GM13976 (cell line): ENCODE results near the gene CAPRIN2.

Experiments
- DNase-seq: peaks from one replicate; pipeline ENCODE4 v3.0.0; 2012; ENCODE audit warnings: low spot score
- in situ Hi-C: fragments of 300-500 bp; cut with MboI; formaldehyde crosslinking; loops from one replicate; pipeline ENCODE4 v1.12.0; 2022; ENCODE audit warnings: low sequenced_read_pairs, mixed read lengths, inconsistent platforms; ENCODE audit not compliant: unreplicated experiment
- TF ChIP-seq, protein P1 (sequence below): IDR thresholded peaks from 2 replicates; pipeline ENCODE4 v1.5.1; 2012; ENCODE audit warnings: borderline replicate concordance, mild to moderate bottlenecking; ENCODE audit not compliant: insufficient read depth; ENCODE audit errors: extremely low read depth, missing control alignments, control extremely low read depth

Gene CAPRIN2

GRCh38 chr12:30784508-30784907 is 29.8 kb upstream of the CAPRIN2 start:
- TF ChIP-seq, protein P1, sequence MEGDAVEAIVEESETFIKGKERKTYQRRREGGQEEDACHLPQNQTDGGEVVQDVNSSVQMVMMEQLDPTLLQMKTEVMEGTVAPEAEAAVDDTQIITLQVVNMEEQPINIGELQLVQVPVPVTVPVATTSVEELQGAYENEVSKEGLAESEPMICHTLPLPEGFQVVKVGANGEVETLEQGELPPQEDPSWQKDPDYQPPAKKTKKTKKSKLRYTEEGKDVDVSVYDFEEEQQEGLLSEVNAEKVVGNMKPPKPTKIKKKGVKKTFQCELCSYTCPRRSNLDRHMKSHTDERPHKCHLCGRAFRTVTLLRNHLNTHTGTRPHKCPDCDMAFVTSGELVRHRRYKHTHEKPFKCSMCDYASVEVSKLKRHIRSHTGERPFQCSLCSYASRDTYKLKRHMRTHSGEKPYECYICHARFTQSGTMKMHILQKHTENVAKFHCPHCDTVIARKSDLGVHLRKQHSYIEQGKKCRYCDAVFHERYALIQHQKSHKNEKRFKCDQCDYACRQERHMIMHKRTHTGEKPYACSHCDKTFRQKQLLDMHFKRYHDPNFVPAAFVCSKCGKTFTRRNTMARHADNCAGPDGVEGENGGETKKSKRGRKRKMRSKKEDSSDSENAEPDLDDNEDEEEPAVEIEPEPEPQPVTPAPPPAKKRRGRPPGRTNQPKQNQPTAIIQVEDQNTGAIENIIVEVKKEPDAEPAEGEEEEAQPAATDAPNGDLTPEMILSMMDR = no peak
- DNase-seq = no peak
- in situ Hi-C loops = no loop called here

- in situ Hi-C loops = no loop called here
- no peak for DNase-seq
- TF ChIP-seq, protein P1 = no peak
Observed at GRCh38 chr12:30783946-30784345, 29.2 kb upstream of the CAPRIN2 start.

DNA sequence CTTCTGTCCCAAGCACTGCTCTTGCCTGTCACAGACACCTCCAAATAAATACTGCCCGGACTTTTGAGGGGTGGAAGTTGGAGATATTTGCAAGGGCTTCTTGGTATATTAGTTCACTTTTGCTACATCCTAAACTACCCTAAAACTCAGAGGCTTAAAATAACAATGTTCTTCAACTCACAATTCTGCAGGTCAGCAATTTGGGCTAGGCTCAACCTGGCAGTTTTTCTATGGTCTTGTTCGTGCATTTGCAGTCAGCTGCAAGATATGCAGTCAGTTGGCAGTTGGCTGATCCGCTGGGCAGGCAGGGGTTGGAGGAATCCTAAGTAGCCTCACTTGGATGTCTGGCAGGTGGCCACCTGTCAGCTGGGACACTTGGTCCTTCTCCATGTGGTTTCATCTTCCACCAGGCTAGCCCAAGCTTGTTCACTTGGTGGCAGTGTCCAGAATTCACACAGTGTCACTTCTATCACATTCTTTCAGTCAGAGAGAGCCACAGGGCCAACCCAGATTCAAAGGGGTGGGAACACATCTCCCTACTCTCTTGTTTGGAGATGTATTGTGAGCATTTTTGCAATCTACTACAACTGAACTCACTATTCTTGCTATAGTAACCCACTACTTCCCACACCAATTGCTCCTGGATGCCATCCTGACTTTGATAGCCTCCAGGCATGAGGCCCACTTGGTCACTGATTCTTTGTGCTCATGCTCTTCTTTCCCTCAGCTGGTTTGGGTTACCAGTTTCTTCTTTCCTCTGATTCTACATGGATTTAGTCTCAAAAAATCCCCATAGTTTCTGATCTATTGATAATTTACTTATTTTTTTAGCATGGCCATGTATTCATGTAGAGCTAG is 27.8 kb upstream of the CAPRIN2 start:
- no peak for DNase-seq
- in situ Hi-C loops = no loop called here
- TF ChIP-seq, protein P1 = no peak

- TF ChIP-seq, protein P1 = no peak
- in situ Hi-C loops = no loop called here
- DNase-seq = no peak
Observed at GRCh38 chr12:30779578-30779977, 24.8 kb upstream of the CAPRIN2 start.

- in situ Hi-C loops = no loop called here
- no peak for DNase-seq
- TF ChIP-seq, protein P1 = no peak
Observed at GRCh38 chr12:30779178-30779577, 24.4 kb upstream of the CAPRIN2 start.

- in situ Hi-C loops = no loop called here
- TF ChIP-seq, protein P1 = no peak
- no peak for DNase-seq
Observed at GRCh38 chr12:30774599-30774998, 19.8 kb upstream of the CAPRIN2 start.
